ENCODE data around the gene WASHC4.
A peak's percentile ranks its signal among the peaks of the same experiment; 100 is the strongest.
"Not testable (repeated sequence)": the region's sequence is repeated elsewhere in the genome, so short reads cannot be mapped to it uniquely, and the experiment has no call there.

Gene WASHC4

GRCh38 chr12:105084251-105085250 is 23.0 kb upstream of the WASHC4 start, which contains the start of gene ALDH1L2:
TSS of gene ALDH1L2 (minus strand) at chr12:105084458. CDS start at chr12:105084436, 22 bp downstream.
- H3K27ac Mint-ChIP-seq = no peak within 1 kb of the TSS
- H3K27me3 Mint-ChIP-seq = peaks cover 39% of the 10 kb centered on the region
- H3K4me1 Mint-ChIP-seq (ENCODE audit: low read depth) = peaks cover 7% of the 10 kb centered on the region
- H3K9me3 Mint-ChIP-seq = peaks cover 5% of the 10 kb centered on the region
- DNase-seq = peak; percentile 66
- H3K4me3 Mint-ChIP-seq = peak within 1 kb of the TSS; percentile 76
- H3K36me3 Mint-ChIP-seq (ENCODE audit: low read depth) = peaks cover 2% of the 10 kb centered on the region

DNA sequence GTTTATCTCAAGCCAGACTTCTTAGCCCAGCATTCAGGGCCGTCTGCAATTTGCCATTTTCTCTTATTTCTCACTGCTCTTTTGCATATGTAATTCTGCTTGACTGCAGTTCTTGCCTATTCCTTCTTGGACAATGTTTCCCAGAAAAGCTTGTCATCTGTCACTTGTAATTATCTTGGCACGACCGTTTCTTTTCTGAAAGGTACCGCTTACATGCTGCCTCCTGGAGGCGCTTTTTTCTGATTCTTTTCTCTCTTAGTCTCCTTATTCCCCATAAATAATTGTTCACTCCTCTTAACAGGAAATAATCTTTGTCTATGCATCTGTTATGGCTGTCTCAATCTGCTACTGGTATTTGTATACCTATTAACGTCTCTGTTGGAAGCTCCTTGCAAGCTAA is 22.0 kb upstream of the WASHC4 start:
- Mint-ChIP-seq H3K9me3 (peaks cover 5% of the 10 kb centered on the region), H3K4me1 (ENCODE audit: low read depth) (peaks cover 7% of the 10 kb centered on the region), H3K27ac (no peak overlapping the region), H3K4me3 (no peak overlapping the region), H3K27me3 (peaks cover 39% of the 10 kb centered on the region), H3K36me3 (ENCODE audit: low read depth) (peaks cover 2% of the 10 kb centered on the region)
- no peak for DNase-seq

DNA sequence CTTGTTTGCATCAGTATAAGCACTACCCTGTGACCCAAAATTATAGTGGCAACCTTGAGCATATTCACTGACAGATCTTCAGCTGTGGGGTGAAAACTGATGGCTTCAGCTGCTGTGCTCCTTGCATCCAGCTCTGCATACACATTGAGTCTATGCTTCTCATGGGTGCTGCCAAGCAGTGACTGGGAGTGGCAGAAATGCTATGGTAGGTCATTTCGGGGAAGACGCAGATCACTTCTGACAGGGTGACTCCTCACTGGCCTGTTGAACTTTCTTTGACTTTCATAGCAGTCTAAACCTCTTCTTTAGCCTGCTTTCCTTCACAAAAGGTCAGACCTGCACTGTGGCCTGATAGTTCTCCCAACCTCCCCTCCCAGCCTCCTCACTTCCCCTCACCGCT is 17.7 kb upstream of the WASHC4 start:
- Mint-ChIP-seq H3K4me3 (no peak overlapping the region), H3K9me3 (peaks cover 5% of the 10 kb centered on the region), H3K36me3 (ENCODE audit: low read depth) (peaks cover 2% of the 10 kb centered on the region), H3K4me1 (ENCODE audit: low read depth) (no peaks in the 10 kb centered on the region), H3K27me3 (peaks cover 22% of the 10 kb centered on the region), H3K27ac (no peak overlapping the region)
- no peak for DNase-seq

- Mint-ChIP-seq H3K27ac (no peak overlapping the region), H3K27me3 (peaks cover 21% of the 10 kb centered on the region), H3K4me3 (no peak overlapping the region), H3K9me3 (peaks cover 9% of the 10 kb centered on the region), H3K4me1 (ENCODE audit: low read depth) (no peaks in the 10 kb centered on the region), H3K36me3 (ENCODE audit: low read depth) (peaks cover 2% of the 10 kb centered on the region)
- DNase-seq = no peak
Measured at GRCh38 chr12:105090361-105090760, 17.2 kb upstream of the WASHC4 start.

- DNase-seq = no peak
- Mint-ChIP-seq H3K27me3 (peaks cover 14% of the 10 kb centered on the region), H3K36me3 (ENCODE audit: low read depth) (no peaks in the 10 kb centered on the region), H3K27ac (no peak overlapping the region), H3K4me3 (no peak overlapping the region), H3K4me1 (ENCODE audit: low read depth) (no peaks in the 10 kb centered on the region), H3K9me3 (peaks cover 9% of the 10 kb centered on the region)
Measured at GRCh38 chr12:105091476-105092206, 15.9 kb upstream of the WASHC4 start.

- DNase-seq = no peak
- Mint-ChIP-seq H3K9me3 (peaks cover 10% of the 10 kb centered on the region), H3K36me3 (ENCODE audit: low read depth) (no peaks in the 10 kb centered on the region), H3K27ac (no peak overlapping the region), H3K4me1 (ENCODE audit: low read depth) (no peaks in the 10 kb centered on the region), H3K27me3 (peaks cover 12% of the 10 kb centered on the region), H3K4me3 (no peak overlapping the region)
Measured at GRCh38 chr12:105092336-105092735, 15.2 kb upstream of the WASHC4 start.

GRCh38 chr12:105095338-105095737 is 12.2 kb upstream of the WASHC4 start:
- Mint-ChIP-seq H3K27me3 (peaks cover 27% of the 10 kb centered on the region), H3K9me3 (peaks cover 12% of the 10 kb centered on the region)
- not testable (repeated sequence) for H3K4me1 Mint-ChIP-seq (ENCODE audit: low read depth); H3K36me3 Mint-ChIP-seq (ENCODE audit: low read depth); DNase-seq; H3K27ac Mint-ChIP-seq; H3K4me3 Mint-ChIP-seq

DNA sequence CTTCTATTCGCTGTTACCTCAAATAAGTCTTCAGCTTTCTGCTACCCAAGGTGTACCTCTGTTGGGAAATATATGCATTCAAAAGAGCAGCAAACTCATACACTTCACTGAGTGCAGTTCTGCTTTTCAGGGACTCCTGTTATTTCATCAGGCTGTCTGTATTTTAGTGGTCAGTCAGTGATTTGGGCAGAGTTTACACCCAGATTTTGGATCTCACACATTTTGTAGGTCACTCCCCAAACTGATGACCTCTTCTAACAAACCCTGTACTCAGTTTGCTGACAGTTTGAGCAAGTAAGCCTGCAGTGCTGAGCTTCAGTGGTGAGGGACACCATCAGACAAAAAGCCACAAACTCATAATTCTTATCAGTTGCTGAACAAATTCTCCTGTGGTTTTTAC is 8.2 kb upstream of the WASHC4 start:
- peaks cover 12% of the 10 kb centered on the region for H3K9me3 Mint-ChIP-seq
- H3K4me3 Mint-ChIP-seq = no peak overlapping the region
- no peak overlapping the region for H3K27ac Mint-ChIP-seq
- DNase-seq = no peak
- H3K4me1 Mint-ChIP-seq (ENCODE audit: low read depth) = no peaks in the 10 kb centered on the region
- H3K27me3 Mint-ChIP-seq = peaks cover 29% of the 10 kb centered on the region
- no peaks in the 10 kb centered on the region for H3K36me3 Mint-ChIP-seq (ENCODE audit: low read depth)

- Mint-ChIP-seq H3K27me3 (peaks cover 37% of the 10 kb centered on the region), H3K27ac (no peak overlapping the region), H3K9me3 (peaks cover 12% of the 10 kb centered on the region), H3K4me3 (no peak overlapping the region), H3K4me1 (ENCODE audit: low read depth) (no peaks in the 10 kb centered on the region), H3K36me3 (ENCODE audit: low read depth) (no peaks in the 10 kb centered on the region)
- no peak for DNase-seq
Measured at GRCh38 chr12:105100207-105100985, 7.1 kb upstream of the WASHC4 start.

GRCh38 chr12:105100998-105101397 is 6.5 kb upstream of the WASHC4 start:
- Mint-ChIP-seq H3K4me3 (no peak overlapping the region), H3K4me1 (ENCODE audit: low read depth) (no peaks in the 10 kb centered on the region), H3K27ac (no peak overlapping the region), H3K9me3 (peaks cover 8% of the 10 kb centered on the region), H3K36me3 (ENCODE audit: low read depth) (no peaks in the 10 kb centered on the region), H3K27me3 (peaks cover 37% of the 10 kb centered on the region)
- DNase-seq = no peak

GRCh38 chr12:105102673-105103072 is 4.9 kb upstream of the WASHC4 start:
- no peak for DNase-seq
- peaks cover 44% of the 10 kb centered on the region for H3K27me3 Mint-ChIP-seq
- H3K4me1 Mint-ChIP-seq (ENCODE audit: low read depth) = peaks cover 10% of the 10 kb centered on the region
- no peak overlapping the region for H3K4me3 Mint-ChIP-seq
- no peak overlapping the region for H3K27ac Mint-ChIP-seq
- peaks cover 1% of the 10 kb centered on the region for H3K36me3 Mint-ChIP-seq (ENCODE audit: low read depth)
- peaks cover 4% of the 10 kb centered on the region for H3K9me3 Mint-ChIP-seq

DNA sequence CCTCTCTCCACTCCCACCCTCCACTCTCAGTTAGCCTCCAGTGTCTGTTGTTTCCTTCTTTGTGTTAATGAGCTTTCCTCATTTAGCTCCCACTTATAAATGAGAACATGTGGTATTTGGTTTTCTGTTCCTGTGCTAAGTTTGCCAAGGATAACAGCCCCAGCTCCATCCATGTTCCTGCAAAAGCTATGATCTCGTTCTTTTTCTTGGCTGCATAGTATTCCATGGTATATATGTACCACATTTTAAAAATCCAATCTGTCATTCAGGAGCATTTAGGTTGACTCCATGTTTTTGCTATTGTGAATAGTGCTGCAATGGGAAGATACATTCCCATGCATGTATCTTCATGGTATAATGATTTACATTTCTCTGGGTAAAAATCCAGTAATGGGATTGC is 2.8 kb upstream of the WASHC4 start:
- Mint-ChIP-seq H3K36me3 (ENCODE audit: low read depth) (peaks cover 16% of the 10 kb centered on the region), H3K27me3 (peaks cover 30% of the 10 kb centered on the region), H3K4me1 (ENCODE audit: low read depth) (peaks cover 24% of the 10 kb centered on the region), H3K9me3 (peaks cover 4% of the 10 kb centered on the region), H3K27ac (no peak overlapping the region), H3K4me3 (no peak overlapping the region)
- DNase-seq = no peak

DNA sequence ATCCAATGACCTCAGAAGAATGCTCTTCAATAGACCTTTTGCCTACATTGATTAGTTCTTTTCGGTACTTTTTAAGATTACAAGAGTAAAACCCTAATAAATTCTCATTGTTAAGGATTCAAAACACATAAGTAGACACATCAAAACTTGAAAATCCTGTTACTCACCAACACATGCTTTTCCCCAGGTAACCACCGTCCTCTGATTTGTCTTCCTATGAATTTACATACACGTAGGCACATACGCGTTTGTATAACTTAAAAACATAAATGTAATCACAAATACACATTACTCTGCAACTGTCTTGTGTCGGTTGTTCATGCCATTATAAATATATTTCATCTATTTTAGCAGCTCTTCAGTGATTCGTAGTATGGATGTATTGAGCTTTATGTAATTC is 910 bp upstream of the WASHC4 start:
- no peak overlapping the region for H3K27ac Mint-ChIP-seq
- peaks cover 4% of the 10 kb centered on the region for H3K9me3 Mint-ChIP-seq
- peaks cover 24% of the 10 kb centered on the region for H3K36me3 Mint-ChIP-seq (ENCODE audit: low read depth)
- H3K4me1 Mint-ChIP-seq (ENCODE audit: low read depth) = peaks cover 34% of the 10 kb centered on the region
- H3K27me3 Mint-ChIP-seq = peaks cover 26% of the 10 kb centered on the region
- DNase-seq = no peak
- H3K4me3 Mint-ChIP-seq = peak overlapping the region; percentile 95

DNA sequence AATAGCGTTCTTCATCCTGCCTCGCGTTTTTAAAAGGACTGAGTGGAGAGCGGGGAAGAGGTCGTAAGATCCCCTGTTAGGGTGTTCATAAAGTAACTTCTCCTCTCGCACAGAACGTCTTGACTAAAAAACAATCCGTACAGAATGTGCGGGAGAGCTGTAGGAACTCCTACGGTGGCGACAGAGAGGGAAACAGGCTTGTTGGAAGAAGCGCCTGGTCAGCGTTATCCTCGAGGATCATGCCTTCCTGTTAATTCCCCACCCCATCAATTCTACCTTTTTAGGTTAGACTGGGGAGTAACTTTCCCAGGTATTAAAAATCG is 399 bp upstream of the WASHC4 start:
- H3K4me1 Mint-ChIP-seq (ENCODE audit: low read depth) = peaks cover 38% of the 10 kb centered on the region
- H3K27ac Mint-ChIP-seq = peak overlapping the region; percentile 97
- peaks cover 29% of the 10 kb centered on the region for H3K36me3 Mint-ChIP-seq (ENCODE audit: low read depth)
- H3K4me3 Mint-ChIP-seq = peak overlapping the region; percentile 95
- H3K27me3 Mint-ChIP-seq = peaks cover 23% of the 10 kb centered on the region
- no peak for DNase-seq
- H3K9me3 Mint-ChIP-seq = peaks cover 4% of the 10 kb centered on the region

Measured in activated T-cell treated with anti-CD3 and anti-CD28 coated beads, Interleukin-2, amount 50 U/mL, for 24 hours (primary cell).